CD4-positive, alpha-beta T cell (primary cell): ENCODE measurements around the gene CLIP2. TPM values are rescaled to one million over a fixed set of nuclear protein-coding genes. Genes with fewer than 3 reads are reported as not detected.
"Not testable (repeated sequence)": the region's sequence is repeated elsewhere in the genome, so short reads cannot be mapped to it uniquely, and the experiment has no call there.

Source experiments
- ATAC-seq: fragments of 200-7000 bp; cut with Tn5 transposase; one replicate; pipeline ENCODE4 v1.10.0; 2022; ENCODE audit warnings: mild to moderate bottlenecking; ENCODE audit not compliant: poor library complexity
- CTCF ChIA-PET: fragments of 350-600 bp; sonication (Branson Sonifier 250); formaldehyde crosslinking; loops from one replicate; lab custom pipeline; 2021; ENCODE audit warnings: antibody characterized with exemption, inconsistent platforms; lab: Charles Lee
- POLR2A ChIA-PET: fragments of 350-600 bp; sonication (Branson Sonifier 250); formaldehyde crosslinking; loops from one replicate; lab custom pipeline; 2021; ENCODE audit warnings: antibody characterized with exemption, inconsistent platforms; lab: Charles Lee
- DNase-seq, 14 experiments: peaks; one replicate each; pipeline ENCODE4 v3.0.0-alpha.2; 2013 to 2020; ENCODE audit warnings: mixed read lengths in 2 of 14
- H3K27ac ChIP-seq, 2 donors: one replicate each; pipeline versions ENCODE4 v1.5.1 to v1.7.0; 2013; ENCODE audit warnings: low read length in 2 of 2, low read depth in 1 of 2, mild to moderate bottlenecking in 1 of 2
- H3K27me3 ChIP-seq, 2 experiments: 1 replicate in 1 of 2; 2 replicates in 1 of 2; pipeline versions ENCODE4 v1.6.1 to v1.7.0; 2013; ENCODE audit warnings: low read length in 2 of 2, control low read depth in 1 of 2, mild to moderate bottlenecking in 1 of 2, moderate library complexity in 1 of 2; ENCODE audit not compliant: insufficient read depth in 2 of 2, control insufficient read depth in 1 of 2
- H3K36me3 ChIP-seq: one replicate; pipeline ENCODE4 v1.6.1; 2013; ENCODE audit warnings: low read length, control low read depth; ENCODE audit not compliant: insufficient read depth
- H3K4me1 ChIP-seq: one replicate; pipeline ENCODE4 v1.6.1; 2013; ENCODE audit warnings: low read length, control low read depth; ENCODE audit not compliant: insufficient read depth
- H3K4me3 ChIP-seq: one replicate; pipeline ENCODE4 v1.5.1; 2013; ENCODE audit warnings: mild to moderate bottlenecking, low read length, moderate library complexity
- H3K9me3 ChIP-seq, 2 experiments: 1 replicate in 1 of 2; 2 replicates in 1 of 2; pipeline versions ENCODE4 v1.6.1 to v1.7.0; 2013; ENCODE audit warnings: low read length in 2 of 2, mild to moderate bottlenecking in 2 of 2, control low read depth in 1 of 2, moderate library complexity in 1 of 2; ENCODE audit not compliant: control insufficient read depth in 1 of 2, insufficient read depth in 1 of 2
- H3K27ac Mint-ChIP-seq: one replicate; pipeline ENCODE4 v1.8.0; 2020; ENCODE audit warnings: mixed read lengths
- H3K27me3 Mint-ChIP-seq: one replicate; pipeline ENCODE4 v1.8.0; 2021; ENCODE audit warnings: mixed read lengths
- H3K36me3 Mint-ChIP-seq: one replicate; pipeline ENCODE4 v1.8.0; 2021; ENCODE audit warnings: low read depth, mixed read lengths
- H3K4me1 Mint-ChIP-seq: one replicate; pipeline ENCODE4 v1.8.0; 2021; ENCODE audit warnings: low read depth, mixed read lengths
- H3K4me3 Mint-ChIP-seq: one replicate; pipeline ENCODE4 v1.8.0; 2020; ENCODE audit warnings: mild to moderate bottlenecking, mixed read lengths
- H3K9me3 Mint-ChIP-seq: one replicate; pipeline ENCODE4 v1.8.0; 2020; ENCODE audit warnings: mixed read lengths
- intact Hi-C, 2 experiments: fragments of 100-400 bp; cut with DNase I in 1 of 2; cut with micrococcal nuclease in 1 of 2; formaldehyde crosslinking; loops; one replicate each; pipeline versions ENCODE4 v1.15.1 to v1.9.0; 2023 to 2025; cut with DNase I, micrococcal nuclease
- total RNA-seq, 174 experiments: library from RNA in 2 of 174; stranded (reverse) in 2 of 174; gene quantifications; one replicate each; pipeline ENCODE4 v1.2.3 and lab custom pipeline; 2021 to 2026
- TF ChIP-seq, protein P1 (sequence below): fragments of 200-600 bp; IDR thresholded peaks from one replicate; pipeline ENCODE4 v1.8.0; 2022; ENCODE audit warnings: antibody characterized with exemption, mild to moderate bottlenecking

The CLIP2 gene
- total RNA-seq, 2 experiments from 2014 or later, result 2.4 to 2.7 TPM

DNA sequence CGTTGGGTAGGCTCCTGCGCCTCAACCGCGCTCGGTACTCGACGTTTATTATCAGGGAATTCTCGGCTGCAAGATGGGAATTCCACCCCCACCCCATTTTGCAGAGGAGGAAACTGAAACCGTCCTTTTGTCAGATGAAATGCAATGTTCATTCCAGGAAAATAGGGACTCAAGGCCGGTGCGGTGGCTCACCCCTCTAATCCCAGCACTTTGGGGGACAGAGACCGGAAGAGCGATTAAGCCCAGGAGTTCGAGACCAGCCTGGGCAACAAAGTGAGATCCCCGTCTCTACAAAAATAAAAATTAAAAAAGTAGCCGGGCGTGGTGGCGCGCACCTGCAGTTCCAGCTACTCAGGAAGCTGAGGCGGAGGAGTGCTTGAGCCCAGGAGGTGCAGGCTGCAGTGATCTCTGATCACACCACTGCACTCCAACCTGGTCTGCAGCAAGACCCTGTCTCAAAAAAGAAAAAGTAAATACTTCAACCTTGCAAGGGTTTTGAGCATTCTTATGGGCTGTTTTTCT is 34.3 kb upstream of the CLIP2 start:
- H3K27ac Mint-ChIP-seq, result peak overlapping the region; percentile 93
- H3K4me1 Mint-ChIP-seq, result peaks cover 26% of the 10 kb centered on the region

DNA sequence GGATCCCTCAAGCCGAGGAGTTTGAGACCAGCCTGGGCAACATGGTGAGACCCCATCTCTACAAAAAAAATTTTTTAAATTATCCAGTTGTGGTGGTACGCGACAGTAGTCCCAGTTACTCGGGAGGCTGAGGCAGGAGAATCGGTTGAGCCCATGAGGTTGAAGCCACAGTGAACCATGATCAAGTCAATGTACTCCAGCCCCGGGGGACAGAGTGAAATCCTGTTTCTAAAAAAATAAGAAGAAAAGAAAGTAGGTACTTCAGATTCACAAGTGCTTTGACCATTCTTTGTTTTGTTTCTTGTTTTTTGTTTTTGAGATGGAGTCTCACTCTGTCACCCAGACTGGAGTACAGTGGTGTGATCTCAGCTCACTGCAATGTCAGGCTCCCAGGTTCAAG is 33.7 kb upstream of the CLIP2 start:
- H3K4me1 ChIP-seq, result peaks cover 31% of the 10 kb centered on the region
- H3K9me3 Mint-ChIP-seq, H3K36me3 ChIP-seq, ATAC-seq, intact Hi-C loops, H3K4me3 ChIP-seq, POLR2A ChIA-PET, DNase-seq, H3K27me3 Mint-ChIP-seq, CTCF ChIA-PET, H3K9me3 ChIP-seq, H3K27me3 ChIP-seq: not testable (repeated sequence)
- Mint-ChIP-seq H3K36me3 (peaks cover 20% of the 10 kb centered on the region), H3K4me1 (peaks cover 26% of the 10 kb centered on the region), H3K27ac (peak overlapping the region; percentile 93), H3K4me3 (peak overlapping the region; percentile 92)
- H3K27ac ChIP-seq, result peak overlapping the region in 1 of 2 donors; percentile 51

More for the DNA sequence above, 34.3 kb upstream of the CLIP2 start:
- Mint-ChIP-seq H3K27me3 (no peaks in the 10 kb centered on the region), H3K9me3 (no peaks in the 10 kb centered on the region), H3K36me3 (peaks cover 26% of the 10 kb centered on the region), H3K4me3 (peak overlapping the region; percentile 92)
- intact Hi-C loops, result loop anchor here (1.0 to 5.0 kb wide), 4 partner anchors 34 to 402 kb away; partner anchors contain the start of genes CLIP2 (in 2 of the 2), EIF4H (in 1 of the 2), GTF2I (in 1 of the 2) and LIMK1 (in 1 of the 2)
- Histone ChIP-seq H3K36me3 (peaks cover 12% of the 10 kb centered on the region), H3K9me3 (no peaks in the 10 kb centered on the region), H3K27ac (peak overlapping the region; percentile 81 to 83), H3K27me3 (no peaks in the 10 kb centered on the region), H3K4me1 (peaks cover 31% of the 10 kb centered on the region), H3K4me3 (peak overlapping the region; percentile 92)
- POLR2A ChIA-PET, result interaction anchor here (0.7 kb wide), 1 partner anchor 11 kb away, joined by 3 read pairs; no protein-coding TSS in a partner anchor
- CTCF ChIA-PET, result no interaction called here
- TF ChIP-seq, protein P1, sequence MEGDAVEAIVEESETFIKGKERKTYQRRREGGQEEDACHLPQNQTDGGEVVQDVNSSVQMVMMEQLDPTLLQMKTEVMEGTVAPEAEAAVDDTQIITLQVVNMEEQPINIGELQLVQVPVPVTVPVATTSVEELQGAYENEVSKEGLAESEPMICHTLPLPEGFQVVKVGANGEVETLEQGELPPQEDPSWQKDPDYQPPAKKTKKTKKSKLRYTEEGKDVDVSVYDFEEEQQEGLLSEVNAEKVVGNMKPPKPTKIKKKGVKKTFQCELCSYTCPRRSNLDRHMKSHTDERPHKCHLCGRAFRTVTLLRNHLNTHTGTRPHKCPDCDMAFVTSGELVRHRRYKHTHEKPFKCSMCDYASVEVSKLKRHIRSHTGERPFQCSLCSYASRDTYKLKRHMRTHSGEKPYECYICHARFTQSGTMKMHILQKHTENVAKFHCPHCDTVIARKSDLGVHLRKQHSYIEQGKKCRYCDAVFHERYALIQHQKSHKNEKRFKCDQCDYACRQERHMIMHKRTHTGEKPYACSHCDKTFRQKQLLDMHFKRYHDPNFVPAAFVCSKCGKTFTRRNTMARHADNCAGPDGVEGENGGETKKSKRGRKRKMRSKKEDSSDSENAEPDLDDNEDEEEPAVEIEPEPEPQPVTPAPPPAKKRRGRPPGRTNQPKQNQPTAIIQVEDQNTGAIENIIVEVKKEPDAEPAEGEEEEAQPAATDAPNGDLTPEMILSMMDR, result no peak
- DNase-seq, result peak in 3 of 14 experiments; percentile 10 to 29 (median 24)
- ATAC-seq, result no peak

DNA sequence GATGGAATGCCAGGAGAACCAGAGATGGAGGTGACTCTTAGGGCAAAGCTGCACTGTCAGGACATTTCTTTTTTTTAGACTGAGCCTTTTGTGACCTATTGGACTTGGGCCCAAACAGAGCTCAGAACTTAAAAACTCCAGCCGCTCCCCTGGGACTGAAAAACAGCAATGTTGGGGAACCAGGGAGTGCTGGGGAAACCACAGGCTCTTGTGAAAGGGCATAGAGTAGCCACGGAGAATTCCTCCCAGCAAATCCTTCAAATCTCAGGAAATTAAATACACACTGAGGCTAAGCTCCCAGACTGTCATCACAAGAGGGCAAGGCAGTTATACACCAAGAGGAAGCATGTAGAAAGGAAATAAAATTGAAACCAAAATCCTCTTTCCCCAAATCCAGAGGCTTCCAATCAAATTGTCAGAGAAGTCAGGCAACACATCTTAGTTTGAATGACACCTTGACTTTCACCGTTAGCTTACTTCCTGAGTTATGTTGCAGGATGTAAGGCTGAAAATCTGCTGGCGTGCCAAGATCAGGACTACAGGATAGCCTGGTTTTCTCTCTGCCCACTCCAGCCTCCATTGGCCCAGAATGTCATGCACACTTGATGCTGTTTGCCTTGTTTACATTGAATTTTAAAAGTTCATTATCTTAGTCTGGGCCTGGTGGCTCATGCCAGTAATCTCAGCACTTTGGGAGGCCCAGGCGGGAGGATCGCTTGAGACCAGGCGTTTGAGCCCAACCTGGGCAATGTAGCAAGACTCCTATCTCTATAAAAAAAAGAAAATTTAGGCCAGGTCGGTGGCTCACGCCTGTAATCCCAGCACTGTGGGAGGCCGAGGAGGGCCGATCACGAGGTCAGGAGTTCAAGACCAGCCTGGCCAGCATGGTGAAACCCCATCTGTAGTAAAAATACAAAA is 32.5 kb upstream of the CLIP2 start:
- DNase-seq, result no peak

More for the DNA sequence above, 32.5 kb upstream of the CLIP2 start:
- intact Hi-C loops, result no loop called here
- peak overlapping the region; percentile 92 for H3K4me3 Mint-ChIP-seq
- no peak overlapping the region for H3K27ac ChIP-seq
- H3K27ac Mint-ChIP-seq, result peak overlapping the region; percentile 58
- CTCF ChIA-PET, result no interaction called here
- TF ChIP-seq, protein P1, result no peak
- H3K9me3 Mint-ChIP-seq, result no peaks in the 10 kb centered on the region
- H3K27me3 ChIP-seq, result no peaks in the 10 kb centered on the region
- H3K36me3 ChIP-seq, result no peaks in the 10 kb centered on the region
- no peak overlapping the region for H3K4me3 ChIP-seq
- H3K27me3 Mint-ChIP-seq, result no peaks in the 10 kb centered on the region
- ATAC-seq, result no peak
- H3K36me3 Mint-ChIP-seq, result peaks cover 13% of the 10 kb centered on the region
- H3K9me3 ChIP-seq, result no peaks in the 10 kb centered on the region
- peaks cover 26% of the 10 kb centered on the region for H3K4me1 Mint-ChIP-seq
- H3K4me1 ChIP-seq, result peaks cover 31% of the 10 kb centered on the region
- POLR2A ChIA-PET, result no interaction called here
